Right atrium auricular region (tissue), 2 donors: ENCODE data around the gene MOAP1. TPM values are rescaled to one million over a fixed set of nuclear protein-coding genes. Genes with fewer than 3 reads are reported as not detected.
"Not testable (repeated sequence)": the region's sequence is repeated elsewhere in the genome, so short reads cannot be mapped to it uniquely, and the experiment has no call there.

ENCODE experiments used
- DNase-seq: peaks from one replicate; pipeline ENCODE4 v3.0.0-alpha.2; 2019; ENCODE audit warnings: low spot score
- H3K27ac ChIP-seq, 2 donors: fragments of 200-600 bp; sonication (generic); 1 replicate in 1 of 2; 2 replicates in 1 of 2; pipeline ENCODE4 v1.5.1; 2016 to 2019
- H3K27me3 ChIP-seq, 2 donors: fragments of 200-600 bp; sonication (generic); one replicate each; pipeline versions ENCODE4 v1.5.1 to v1.6.0; 2017 to 2019
- H3K36me3 ChIP-seq: fragments of 200-600 bp; sonication (generic); one replicate; pipeline ENCODE4 v1.5.1; 2016
- H3K4me1 ChIP-seq, 2 donors: fragments of 200-600 bp; sonication (generic); one replicate each; pipeline versions ENCODE4 v1.5.1 to v1.6.0; 2017 to 2019
- H3K4me3 ChIP-seq, 2 donors: fragments of 200-600 bp; sonication (generic); 1 replicate in 1 of 2; 2 replicates in 1 of 2; pipeline ENCODE4 v1.5.1; 2017 to 2019; ENCODE audit warnings: mild to moderate bottlenecking in 1 of 2, moderate library complexity in 1 of 2
- H3K9me3 ChIP-seq, 2 donors: fragments of 200-600 bp; sonication (generic); one replicate each; pipeline ENCODE4 v1.5.1; 2019
- total RNA-seq, 2 donors: library from RNA; depleted of rRNA; stranded (reverse); fragments of >200 nt; gene quantifications; one replicate each; pipeline ENCODE4 v1.1.0, GENCODE V29; 2016
- TF ChIP-seq, protein P1 (sequence below), 2 donors: fragments of 200-600 bp; sonication (generic); IDR thresholded peaks; one replicate each; pipeline ENCODE4 v1.5.1; 2019; ENCODE audit warnings: antibody characterized with exemption in 2 of 2

The MOAP1 gene, protein sequence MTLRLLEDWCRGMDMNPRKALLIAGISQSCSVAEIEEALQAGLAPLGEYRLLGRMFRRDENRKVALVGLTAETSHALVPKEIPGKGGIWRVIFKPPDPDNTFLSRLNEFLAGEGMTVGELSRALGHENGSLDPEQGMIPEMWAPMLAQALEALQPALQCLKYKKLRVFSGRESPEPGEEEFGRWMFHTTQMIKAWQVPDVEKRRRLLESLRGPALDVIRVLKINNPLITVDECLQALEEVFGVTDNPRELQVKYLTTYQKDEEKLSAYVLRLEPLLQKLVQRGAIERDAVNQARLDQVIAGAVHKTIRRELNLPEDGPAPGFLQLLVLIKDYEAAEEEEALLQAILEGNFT
- 10 to 100 TPM; 40.1 to 47.1 TPM for total RNA-seq

DNA sequence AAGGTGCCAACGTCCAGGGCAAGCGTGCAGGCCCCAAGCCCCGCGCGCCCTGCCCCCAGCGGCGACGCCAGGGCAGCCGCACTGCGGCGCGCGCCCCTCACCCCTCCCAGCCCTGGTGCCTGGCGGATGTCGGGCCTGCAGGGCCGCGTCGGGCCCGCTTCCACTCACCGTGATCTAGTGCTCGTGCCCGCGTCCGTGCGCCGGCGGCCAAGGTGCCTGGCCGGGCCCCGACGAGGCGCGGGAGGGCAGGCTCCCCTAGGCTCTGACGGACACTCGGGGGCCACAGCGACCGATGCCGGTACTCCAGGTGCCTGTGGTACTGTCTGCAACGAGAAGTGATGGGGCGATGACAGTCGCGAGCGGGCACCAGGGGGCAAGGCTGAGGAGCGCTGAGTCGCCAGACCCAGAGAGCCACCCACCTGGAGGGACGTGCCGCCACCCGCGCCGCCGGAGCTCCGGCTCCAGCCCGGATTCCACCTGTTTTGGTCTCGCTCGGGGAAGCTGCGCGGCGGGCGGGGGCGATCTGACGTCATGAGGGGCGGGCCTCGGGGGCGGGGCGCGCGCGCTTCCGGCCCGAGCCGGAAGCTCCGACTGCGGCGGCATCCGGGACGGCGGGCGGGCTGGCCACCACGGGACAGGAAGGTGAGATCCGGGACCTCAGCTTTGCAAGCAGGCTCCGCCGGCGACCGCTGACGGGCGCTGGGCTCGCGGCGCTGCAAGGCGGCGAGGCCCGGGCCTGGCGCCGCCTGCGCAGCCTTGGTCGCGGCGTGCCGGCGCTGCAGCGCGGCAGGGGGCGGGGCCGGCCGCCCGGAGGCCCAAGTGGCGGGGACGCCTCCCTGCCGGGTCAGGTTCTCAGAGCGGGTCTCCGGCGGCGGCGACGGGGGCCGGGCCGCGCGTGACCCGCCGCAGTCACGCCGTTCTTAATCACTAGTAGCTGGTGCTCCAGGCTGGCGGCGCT is at the start of gene MOAP1, which contains the start of gene LYSET:
Gene MOAP1 (minus strand): TSS at position 507 of the 958 bp plus-strand sequence. CDS start 655 bp downstream, outside the sequence.
Gene LYSET (plus strand): TSS at position 927 of the 958 bp plus-strand sequence. CDS start 89 bp downstream, outside the sequence.
- no peaks in the 10 kb centered on the region for H3K9me3 ChIP-seq
- DNase-seq: peak; percentile 87
- H3K4me3 ChIP-seq: peak within 1 kb of the TSS; percentile 81 to 88
- H3K27me3 ChIP-seq: no peaks in the 10 kb centered on the region
- TF ChIP-seq, protein P1, sequence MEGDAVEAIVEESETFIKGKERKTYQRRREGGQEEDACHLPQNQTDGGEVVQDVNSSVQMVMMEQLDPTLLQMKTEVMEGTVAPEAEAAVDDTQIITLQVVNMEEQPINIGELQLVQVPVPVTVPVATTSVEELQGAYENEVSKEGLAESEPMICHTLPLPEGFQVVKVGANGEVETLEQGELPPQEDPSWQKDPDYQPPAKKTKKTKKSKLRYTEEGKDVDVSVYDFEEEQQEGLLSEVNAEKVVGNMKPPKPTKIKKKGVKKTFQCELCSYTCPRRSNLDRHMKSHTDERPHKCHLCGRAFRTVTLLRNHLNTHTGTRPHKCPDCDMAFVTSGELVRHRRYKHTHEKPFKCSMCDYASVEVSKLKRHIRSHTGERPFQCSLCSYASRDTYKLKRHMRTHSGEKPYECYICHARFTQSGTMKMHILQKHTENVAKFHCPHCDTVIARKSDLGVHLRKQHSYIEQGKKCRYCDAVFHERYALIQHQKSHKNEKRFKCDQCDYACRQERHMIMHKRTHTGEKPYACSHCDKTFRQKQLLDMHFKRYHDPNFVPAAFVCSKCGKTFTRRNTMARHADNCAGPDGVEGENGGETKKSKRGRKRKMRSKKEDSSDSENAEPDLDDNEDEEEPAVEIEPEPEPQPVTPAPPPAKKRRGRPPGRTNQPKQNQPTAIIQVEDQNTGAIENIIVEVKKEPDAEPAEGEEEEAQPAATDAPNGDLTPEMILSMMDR (IDR thresholded peaks at IDR 0.05): peak in 1 of 2 donors; percentile 55
- H3K4me1 ChIP-seq: peaks cover 0 to 22% of the 10 kb centered on the region in 2 donors
- H3K27ac ChIP-seq: peak within 1 kb of the TSS; percentile 94
- peaks cover 6% of the 10 kb centered on the region for H3K36me3 ChIP-seq

DNA sequence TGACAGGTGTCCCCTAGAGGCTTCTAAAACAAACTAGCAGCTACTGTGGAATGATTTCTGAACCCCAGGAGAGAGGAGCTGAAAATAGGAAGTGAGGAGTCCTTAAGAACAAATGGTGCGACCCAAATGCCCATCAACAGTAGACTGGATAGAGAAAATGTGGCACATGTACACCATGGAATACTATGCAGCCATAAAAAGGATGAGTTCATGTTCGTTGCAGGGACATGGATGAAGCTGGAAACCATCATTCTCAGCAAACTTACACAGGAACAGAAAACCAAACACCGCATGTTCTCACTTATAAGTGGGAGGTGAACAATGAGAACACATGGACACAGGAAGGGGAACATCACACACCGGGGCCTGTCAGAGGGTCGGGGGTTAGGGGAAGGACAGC is 48.4 kb upstream of the MOAP1 start:
- H3K36me3 ChIP-seq, DNase-seq, H3K27me3 ChIP-seq, H3K27ac ChIP-seq, H3K4me3 ChIP-seq, H3K9me3 ChIP-seq, H3K4me1 ChIP-seq: not testable (repeated sequence)

DNA sequence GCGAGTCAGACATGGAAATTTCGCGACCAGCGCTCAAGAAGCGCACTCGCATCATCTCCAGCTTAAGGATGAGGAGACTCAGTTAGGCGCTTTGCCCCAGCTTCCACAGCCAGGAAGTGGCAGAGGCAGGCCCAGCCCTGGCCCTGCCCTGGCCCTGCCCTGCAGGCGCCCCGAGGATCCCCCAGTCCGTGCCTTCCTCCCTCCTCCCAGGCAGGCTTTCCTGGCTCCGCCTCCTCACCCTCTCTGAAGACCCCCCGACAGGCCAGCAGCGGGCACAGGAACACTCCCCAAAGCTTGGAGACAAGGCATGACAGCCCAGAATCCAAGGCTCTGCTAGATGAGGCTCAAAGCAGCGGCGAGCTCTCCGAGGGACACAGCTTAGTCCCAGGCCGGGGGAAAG is 47.5 kb upstream of the MOAP1 start:
- H3K27me3 ChIP-seq: no peaks in the 10 kb centered on the region
- H3K4me1 ChIP-seq: peaks cover 0 to 10% of the 10 kb centered on the region in 2 donors
- no peak overlapping the region for H3K4me3 ChIP-seq
- H3K27ac ChIP-seq: no peak overlapping the region
- no peaks in the 10 kb centered on the region for H3K9me3 ChIP-seq
- H3K36me3 ChIP-seq: peaks cover 16% of the 10 kb centered on the region
- DNase-seq: no peak
- TF ChIP-seq, protein P1 (IDR thresholded peaks at IDR 0.05): no peak

DNA sequence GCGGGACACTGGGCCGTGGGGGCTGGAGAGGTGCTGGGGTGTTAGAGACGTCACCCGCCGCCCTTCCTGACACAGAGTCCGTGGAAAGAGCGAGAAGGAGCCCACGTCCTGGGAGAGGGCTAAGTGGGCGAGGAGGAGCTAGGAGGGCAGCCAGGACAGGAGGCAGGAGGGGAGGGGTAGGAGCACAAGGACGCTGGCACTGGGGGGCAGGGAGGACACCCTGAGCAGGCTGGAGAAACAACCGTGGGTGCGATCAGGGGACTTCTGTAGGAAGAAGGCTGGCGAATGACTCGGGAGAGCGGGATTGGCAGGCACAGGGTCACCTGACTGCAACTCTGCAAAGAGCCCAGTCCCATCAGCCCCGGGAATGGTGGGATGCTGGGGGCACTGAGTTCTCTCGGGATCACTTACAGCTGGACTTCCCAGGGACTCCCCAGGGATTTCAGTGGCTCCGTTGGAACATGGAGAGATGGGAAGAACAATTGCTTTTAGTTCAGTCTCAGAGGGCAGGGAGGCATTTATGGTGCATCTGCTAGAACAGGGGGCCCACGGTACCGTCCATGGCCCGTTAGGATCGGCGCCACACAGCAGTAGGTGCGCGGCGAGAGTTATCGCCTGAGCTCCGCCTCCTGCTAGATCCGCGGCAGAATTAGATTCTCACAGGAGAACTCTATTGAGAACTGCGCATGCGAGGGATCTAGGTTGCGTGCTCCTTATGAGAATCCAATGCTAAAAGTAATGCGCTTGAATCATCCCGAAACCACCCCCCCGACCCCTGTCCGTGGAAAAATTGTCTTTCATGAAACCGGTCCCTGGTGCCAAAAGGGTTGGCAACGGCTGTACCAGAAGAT is 46.7 kb upstream of the MOAP1 start:
- DNase-seq: no peak
- no peaks in the 10 kb centered on the region for H3K27me3 ChIP-seq
- peaks cover 0 to 10% of the 10 kb centered on the region in 2 donors for H3K4me1 ChIP-seq
- peaks cover 20% of the 10 kb centered on the region for H3K36me3 ChIP-seq
- TF ChIP-seq, protein P1 (IDR thresholded peaks at IDR 0.05): no peak
- no peaks in the 10 kb centered on the region for H3K9me3 ChIP-seq
- H3K27ac ChIP-seq: no peak overlapping the region
- peak overlapping the region; percentile 27 to 44 for H3K4me3 ChIP-seq

DNA sequence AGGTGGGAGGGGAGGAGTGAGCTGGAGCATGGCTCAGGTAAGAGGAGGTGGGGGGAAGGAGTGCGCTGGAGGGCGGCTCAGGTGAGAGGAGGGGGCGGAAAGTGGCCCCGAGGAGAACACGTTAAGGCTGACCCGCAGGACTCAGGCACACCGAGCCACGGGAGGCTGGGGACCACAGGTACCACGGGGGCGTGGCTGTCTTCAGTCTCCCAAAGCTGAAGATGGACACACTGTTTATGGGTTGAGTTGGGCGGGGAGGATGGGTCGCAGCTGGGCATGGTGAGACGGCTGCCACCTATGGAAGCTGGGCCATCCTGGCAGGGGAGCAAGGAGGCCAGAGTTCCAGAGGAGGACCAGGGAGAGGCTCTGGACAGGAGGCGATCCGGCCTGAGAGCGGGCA is 45.8 kb upstream of the MOAP1 start:
- H3K4me3 ChIP-seq: no peak overlapping the region

More for the DNA sequence above, 45.8 kb upstream of the MOAP1 start:
- TF ChIP-seq, protein P1 (IDR thresholded peaks at IDR 0.05): no peak
- H3K27me3 ChIP-seq: no peaks in the 10 kb centered on the region
- H3K27ac ChIP-seq: no peak overlapping the region
- H3K36me3 ChIP-seq: peaks cover 28% of the 10 kb centered on the region
- peaks cover 0 to 10% of the 10 kb centered on the region in 2 donors for H3K4me1 ChIP-seq
- DNase-seq: no peak
- no peaks in the 10 kb centered on the region for H3K9me3 ChIP-seq
